Hepatocyte (in vitro differentiated cells): ENCODE results near the gene AIFM1. TPM values are rescaled to one million over a fixed set of nuclear protein-coding genes. Genes with fewer than 3 reads are reported as not detected.

ENCODE experiments used
- DNase-seq: peaks from one replicate; pipeline ENCODE4 v3.0.0-alpha.2; 2016; ENCODE audit warnings: low spot score
- H2AFZ ChIP-seq: fragments of 200-600 bp; sonication (generic); 2 replicates; pipeline ENCODE4 v1.6.0; 2016; ENCODE audit warnings: antibody characterized with exemption, mild to moderate bottlenecking
- H3K27ac ChIP-seq: fragments of 200-600 bp; sonication (generic); 2 replicates; pipeline ENCODE4 v1.5.1; 2016; ENCODE audit warnings: mild to moderate bottlenecking
- H3K27me3 ChIP-seq: fragments of 200-600 bp; sonication (generic); 2 replicates; pipeline ENCODE4 v1.6.1; 2016
- H3K36me3 ChIP-seq: fragments of 200-600 bp; sonication (generic); replicated peaks from 2 replicates; pipeline ENCODE4 v1.5.1; 2016; ENCODE audit warnings: low read depth; ENCODE audit not compliant: insufficient read depth
- H3K4me1 ChIP-seq: fragments of 200-600 bp; sonication (generic); 2 replicates; pipeline ENCODE4 v1.5.1; 2016; ENCODE audit warnings: mild to moderate bottlenecking, moderate library complexity; ENCODE audit not compliant: insufficient read depth
- H3K4me2 ChIP-seq: fragments of 200-600 bp; sonication (generic); 2 replicates; pipeline ENCODE4 v1.6.0; 2016
- H3K4me3 ChIP-seq: fragments of 200-600 bp; sonication (generic); 2 replicates; pipeline ENCODE4 v1.5.1; 2016; ENCODE audit warnings: mild to moderate bottlenecking
- H3K79me2 ChIP-seq: fragments of 200-600 bp; sonication (generic); 2 replicates; pipeline ENCODE4 v1.6.0; 2017; ENCODE audit warnings: mild to moderate bottlenecking
- H3K9me2 ChIP-seq: fragments of 200-600 bp; sonication (generic); replicated peaks from 2 replicates; pipeline ENCODE4 v1.6.0; 2017; ENCODE audit warnings: mild to moderate bottlenecking; ENCODE audit not compliant: insufficient read depth
- H3K9me3 ChIP-seq: fragments of 200-600 bp; sonication (generic); 2 replicates; pipeline ENCODE4 v1.5.1; 2016; ENCODE audit warnings: low read depth, mild to moderate bottlenecking
- H4K20me1 ChIP-seq: fragments of 200-600 bp; sonication (generic); 2 replicates; pipeline ENCODE4 v1.6.0; 2016; ENCODE audit warnings: mild to moderate bottlenecking; ENCODE audit not compliant: insufficient read depth, poor library complexity, severe bottlenecking
- EZH2 ChIP-seq: fragments of 200-600 bp; sonication (generic); IDR thresholded peaks from 2 replicates; pipeline ENCODE4 v1.6.1; 2016; ENCODE audit warnings: antibody characterized with exemption, mild to moderate bottlenecking, borderline replicate concordance
- EZH2phosphoT487 ChIP-seq: fragments of 200-600 bp; sonication (generic); IDR thresholded peaks from one replicate; pipeline ENCODE4 v1.6.1; 2018; ENCODE audit warnings: antibody characterized with exemption, mild to moderate bottlenecking, low read depth, moderate library complexity; ENCODE audit not compliant: unreplicated experiment, severe bottlenecking
- WGBS: methylation state at CpG from one replicate; pipeline ENCODE4 v1.1.6; 2016; ENCODE audit warnings: low lambda C conversion rate; ENCODE audit errors: missing lambda C conversion rate; 5-methylcytosine and 5-hydroxymethylcytosine counted together
- polyA plus RNA-seq: library from polyadenylated mRNA; unstranded; fragments of >200 nt; fragmentation: Nextera tagmentation; extraction: Ambion mirVana; gene quantifications from 2 replicates; pipeline ENCODE4 v1.2.1, GENCODE V29; 2016
- total RNA-seq: library from RNA; depleted of rRNA; stranded (reverse); fragments of >200 nt; gene quantifications from 2 replicates; pipeline ENCODE4 v1.2.3, GENCODE V29; 2014
- TF ChIP-seq, protein P1 (sequence below): fragments of 200-600 bp; sonication (generic); IDR thresholded peaks from 2 replicates; pipeline ENCODE4 v1.5.1; 2016; ENCODE audit warnings: antibody characterized with exemption, mild to moderate bottlenecking; ENCODE audit not compliant: poor library complexity

Gene AIFM1
- total and polyA plus RNA-seq, 2 experiments from 2014 or later: 54.9 to 70.8 TPM

DNA sequence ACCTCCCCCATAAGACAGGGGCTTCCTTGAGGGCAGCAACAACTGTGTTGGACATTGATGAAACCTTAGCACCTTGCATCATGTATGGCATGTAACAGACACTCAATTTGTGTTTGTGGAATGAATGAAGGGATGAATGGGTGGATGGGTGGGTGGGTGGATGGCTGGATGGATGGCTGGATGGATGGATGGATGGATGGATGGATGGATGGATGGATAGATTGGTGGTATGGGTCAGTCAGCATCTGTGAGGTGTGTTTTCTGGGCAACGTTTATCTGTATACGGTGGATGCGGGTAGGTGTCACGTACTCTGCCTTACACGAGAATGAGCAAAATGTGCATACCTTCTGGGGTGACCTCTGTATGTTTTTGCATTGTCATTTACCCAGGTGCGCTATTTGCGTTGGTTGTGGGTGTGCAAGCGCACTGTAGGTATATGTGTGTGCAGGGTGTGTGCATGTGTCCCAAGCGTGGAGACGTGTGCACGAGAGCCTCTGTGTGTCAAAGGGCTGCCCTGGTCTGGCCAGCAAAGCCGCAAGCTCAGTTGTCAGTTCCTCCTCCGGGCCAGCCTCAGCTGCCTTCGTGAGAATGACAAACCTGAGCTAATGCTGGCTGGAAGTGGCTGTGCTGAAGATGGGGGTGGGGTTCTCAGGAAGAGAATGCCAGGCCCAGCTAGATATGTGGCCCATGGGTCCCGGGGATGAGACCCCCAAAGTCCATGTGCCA is 81.8 kb downstream of the AIFM1 start:
- WGBS: 81% methylated on average over 15 of the region's 15 CpGs
- no peaks in the 10 kb centered on the region for H4K20me1 ChIP-seq

DNA sequence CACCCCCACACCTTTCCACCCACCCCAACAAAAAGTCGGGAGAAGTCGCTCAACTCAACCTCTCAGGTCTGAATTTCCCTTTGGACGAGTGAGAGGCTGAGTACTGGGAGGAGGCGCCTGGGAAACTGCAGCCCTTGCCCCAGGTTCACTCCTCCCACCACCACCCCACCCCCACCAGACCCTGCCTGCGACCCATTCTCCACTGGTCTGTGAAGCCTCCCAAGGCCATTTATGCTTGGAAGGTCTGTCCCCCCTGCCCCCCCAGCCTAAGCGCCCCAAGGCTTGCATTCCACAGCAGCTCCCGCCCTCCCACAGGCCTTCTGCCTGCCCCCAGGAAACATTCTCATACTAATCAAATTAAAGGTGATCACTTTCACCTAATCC is 82.5 kb downstream of the AIFM1 start:
- H3K36me3 ChIP-seq: no peaks in the 10 kb centered on the region
- WGBS: 49% methylated on average over 3 of the region's 7 CpGs

More for the DNA sequence above, 81.8 kb downstream of the AIFM1 start:
- Histone ChIP-seq H3K4me2 (no peak overlapping the region), H3K27me3 (no peaks in the 10 kb centered on the region), H3K27ac (no peak overlapping the region), H3K4me3 (no peak overlapping the region), H3K36me3 (no peaks in the 10 kb centered on the region), H2AFZ (no peak overlapping the region), H3K9me3 (no peaks in the 10 kb centered on the region), H3K79me2 (peaks cover 5% of the 10 kb centered on the region), H3K9me2 (no peaks in the 10 kb centered on the region), H3K4me1 (peaks cover 4% of the 10 kb centered on the region)
- no peak for TF ChIP-seq EZH2phosphoT487
- TF ChIP-seq, protein P1, sequence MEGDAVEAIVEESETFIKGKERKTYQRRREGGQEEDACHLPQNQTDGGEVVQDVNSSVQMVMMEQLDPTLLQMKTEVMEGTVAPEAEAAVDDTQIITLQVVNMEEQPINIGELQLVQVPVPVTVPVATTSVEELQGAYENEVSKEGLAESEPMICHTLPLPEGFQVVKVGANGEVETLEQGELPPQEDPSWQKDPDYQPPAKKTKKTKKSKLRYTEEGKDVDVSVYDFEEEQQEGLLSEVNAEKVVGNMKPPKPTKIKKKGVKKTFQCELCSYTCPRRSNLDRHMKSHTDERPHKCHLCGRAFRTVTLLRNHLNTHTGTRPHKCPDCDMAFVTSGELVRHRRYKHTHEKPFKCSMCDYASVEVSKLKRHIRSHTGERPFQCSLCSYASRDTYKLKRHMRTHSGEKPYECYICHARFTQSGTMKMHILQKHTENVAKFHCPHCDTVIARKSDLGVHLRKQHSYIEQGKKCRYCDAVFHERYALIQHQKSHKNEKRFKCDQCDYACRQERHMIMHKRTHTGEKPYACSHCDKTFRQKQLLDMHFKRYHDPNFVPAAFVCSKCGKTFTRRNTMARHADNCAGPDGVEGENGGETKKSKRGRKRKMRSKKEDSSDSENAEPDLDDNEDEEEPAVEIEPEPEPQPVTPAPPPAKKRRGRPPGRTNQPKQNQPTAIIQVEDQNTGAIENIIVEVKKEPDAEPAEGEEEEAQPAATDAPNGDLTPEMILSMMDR: no peak
- no peak for TF ChIP-seq EZH2
- no peak for DNase-seq

DNA sequence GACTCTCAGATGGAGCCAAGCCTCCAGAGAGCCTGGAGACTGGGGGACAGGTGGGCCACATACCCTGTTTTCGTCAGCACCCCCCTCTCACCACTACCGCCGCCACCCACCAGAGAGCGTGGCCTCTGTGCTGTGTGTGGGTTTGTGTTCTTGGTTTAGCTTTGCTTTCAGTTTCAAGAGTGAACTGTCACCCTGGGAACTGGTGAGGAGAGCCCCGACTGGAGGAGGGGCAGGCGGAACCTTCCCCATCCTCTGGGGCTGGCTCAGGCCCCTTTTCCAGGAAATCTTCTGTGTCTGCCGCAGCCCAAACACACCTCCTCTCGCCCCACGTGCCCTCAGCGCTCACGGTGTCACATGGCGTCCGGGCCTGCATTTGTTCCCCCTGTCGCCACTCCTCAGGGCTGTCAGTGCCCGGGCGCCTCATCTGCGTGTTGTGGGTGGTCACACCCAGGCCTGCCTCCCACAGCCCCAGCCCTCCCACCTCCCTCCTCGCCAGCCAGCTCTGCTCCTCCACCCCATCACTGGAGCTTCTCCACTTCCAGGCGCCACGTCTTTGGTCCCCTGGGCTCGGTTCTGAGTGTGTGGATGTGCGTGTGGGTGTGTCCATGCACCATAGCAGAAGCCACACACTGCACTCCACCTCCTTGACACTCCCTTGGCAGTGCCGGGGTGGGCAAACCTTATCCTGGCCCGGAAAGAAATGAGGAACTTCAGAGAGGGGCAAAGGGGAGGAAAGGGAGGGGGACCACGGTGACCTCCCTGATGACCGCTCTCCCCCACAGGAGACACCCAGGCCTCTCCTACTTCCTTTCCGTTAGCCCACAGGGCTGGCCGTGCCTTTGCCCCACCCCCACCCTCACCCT is 83.2 kb downstream of the AIFM1 start:
- DNase-seq: no peak
- H3K79me2 ChIP-seq: peaks cover 2% of the 10 kb centered on the region
- H3K36me3 ChIP-seq: no peaks in the 10 kb centered on the region
- H4K20me1 ChIP-seq: no peaks in the 10 kb centered on the region
- WGBS: 80% methylated on average over 25 of the region's 28 CpGs
- no peaks in the 10 kb centered on the region for H3K27me3 ChIP-seq
- H3K4me1 ChIP-seq: peaks cover 4% of the 10 kb centered on the region
- H2AFZ ChIP-seq: no peak overlapping the region
- TF ChIP-seq EZH2phosphoT487: no peak
- TF ChIP-seq, protein P1: no peak
- no peak for TF ChIP-seq EZH2
- no peaks in the 10 kb centered on the region for H3K9me3 ChIP-seq
- H3K4me2 ChIP-seq: no peak overlapping the region
- H3K9me2 ChIP-seq: no peaks in the 10 kb centered on the region
- H3K27ac ChIP-seq: no peak overlapping the region
- no peak overlapping the region for H3K4me3 ChIP-seq

More for the DNA sequence above, 82.5 kb downstream of the AIFM1 start:
- H3K9me3 ChIP-seq: no peaks in the 10 kb centered on the region
- peaks cover 5% of the 10 kb centered on the region for H3K79me2 ChIP-seq
- H3K4me3 ChIP-seq: no peak overlapping the region
- no peaks in the 10 kb centered on the region for H3K27me3 ChIP-seq
- no peak overlapping the region for H3K27ac ChIP-seq
- H3K4me2 ChIP-seq: no peak overlapping the region
- peaks cover 4% of the 10 kb centered on the region for H3K4me1 ChIP-seq
- DNase-seq: no peak
- TF ChIP-seq EZH2phosphoT487 (no peak), EZH2 (no peak)
- TF ChIP-seq, protein P1: no peak
- no peaks in the 10 kb centered on the region for H4K20me1 ChIP-seq
- H3K9me2 ChIP-seq: no peaks in the 10 kb centered on the region
- no peak overlapping the region for H2AFZ ChIP-seq
